Measurements from ENCODE around the gene TK1.
"Not testable (repeated sequence)": the region's sequence is repeated elsewhere in the genome, so short reads cannot be mapped to it uniquely, and the experiment has no call there.

TK1 gene

GRCh38 chr17:78141437-78142118 is 45.3 kb downstream of the TK1 start:
- no peak overlapping the region for H3K4me3 ChIP-seq (ENCODE audit: low read depth, low read length)
- TF ChIP-seq CTCF (IDR thresholded peaks at IDR 0.05; ENCODE audit: borderline replicate concordance, insufficient read depth, low read depth, low read length) = no peak

- no peak for TF ChIP-seq CTCF (IDR thresholded peaks at IDR 0.05; ENCODE audit: borderline replicate concordance, insufficient read depth, low read depth, low read length)
- no peak overlapping the region for H3K4me3 ChIP-seq (ENCODE audit: low read depth, low read length)
Measured at GRCh38 chr17:78140169-78141051, 46.4 kb downstream of the TK1 start.

- H3K4me3 ChIP-seq (ENCODE audit: low read depth, low read length) = not testable (repeated sequence)
Measured at GRCh38 chr17:78139861-78140168, 47.0 kb downstream of the TK1 start.

- TF ChIP-seq CTCF (IDR thresholded peaks at IDR 0.05; ENCODE audit: borderline replicate concordance, insufficient read depth, low read depth, low read length) = no peak
- H3K4me3 ChIP-seq (ENCODE audit: low read depth, low read length) = no peak overlapping the region
Measured at GRCh38 chr17:78138204-78139060, 48.4 kb downstream of the TK1 start.

GRCh38 chr17:78137392-78138203 is 49.3 kb downstream of the TK1 start:
- no peak overlapping the region for H3K4me3 ChIP-seq (ENCODE audit: low read depth, low read length)
- peak; percentile 87 for TF ChIP-seq CTCF (IDR thresholded peaks at IDR 0.05; ENCODE audit: borderline replicate concordance, insufficient read depth, low read depth, low read length)

GRCh38 chr17:78135858-78136500 is 50.9 kb downstream of the TK1 start:
- H3K4me3 ChIP-seq (ENCODE audit: low read depth, low read length) = no peak overlapping the region
- no peak for TF ChIP-seq CTCF (IDR thresholded peaks at IDR 0.05; ENCODE audit: borderline replicate concordance, insufficient read depth, low read depth, low read length)
